PC-3 (cell line): ENCODE measurements around the gene RUVBL2. TPM values are rescaled to one million over a fixed set of nuclear protein-coding genes. Genes with fewer than 3 reads are reported as not detected.
A peak's percentile ranks its signal among the peaks of the same experiment; 100 is the strongest.

Experiments
- ATAC-seq: fragments of 200-7000 bp; cut with Tn5 transposase; 2 replicates; pipeline ENCODE4 v1.9.1; 2020; ENCODE audit warnings: mild to moderate bottlenecking, moderate library complexity
- BruUV-seq: library from RNA; stranded (reverse); fragments of 400-500 nt; replicated peaks from 2 replicates; lab custom pipeline; 2021; lab: Mats Ljungman, UMichigan
- CTCF ChIA-PET: fragments of 300-600 bp; sonication (Branson Sonifier 250); formaldehyde crosslinking; loops from one replicate; lab custom pipeline; 2022; ENCODE audit warnings: antibody characterized with exemption; lab: Charles Lee
- POLR2A ChIA-PET: fragments of 300-600 bp; sonication (Branson Sonifier 250); formaldehyde crosslinking; loops from one replicate; lab custom pipeline; 2022; ENCODE audit warnings: antibody characterized with exemption; ENCODE audit not compliant: unreplicated experiment; lab: Charles Lee
- DNase-seq: peaks from one replicate; pipeline ENCODE4 v3.0.0-alpha.2; 2015
- H2AFZ ChIP-seq: fragments of 300-600 bp; sonication (generic); 2 replicates; pipeline ENCODE4 v1.6.0; 2016; ENCODE audit warnings: antibody characterized with exemption, low read length
- H3F3A ChIP-seq: fragments of 300-600 bp; sonication (generic); one replicate; pipeline ENCODE4 v1.6.0; 2017; ENCODE audit warnings: antibody characterized with exemption, low read length, control low read depth, mild to moderate bottlenecking; ENCODE audit not compliant: unreplicated experiment
- H3K27ac ChIP-seq: fragments of 300-600 bp; sonication (generic); 2 replicates; pipeline ENCODE4 v1.5.1; 2016; ENCODE audit warnings: mild to moderate bottlenecking, low read length
- H3K27me3 ChIP-seq: fragments of 300-600 bp; sonication (generic); 2 replicates; pipeline ENCODE4 v1.6.1; 2016; ENCODE audit warnings: low read length, mixed read lengths
- H3K36me3 ChIP-seq: fragments of 300-600 bp; sonication (generic); 2 replicates; pipeline ENCODE4 v1.6.1; 2016; ENCODE audit warnings: low read depth, mixed run types, low read length, mixed read lengths
- H3K4me1 ChIP-seq: fragments of 300-600 bp; sonication (generic); 2 replicates; pipeline ENCODE4 v1.5.1; 2016; ENCODE audit warnings: low read length; ENCODE audit not compliant: insufficient read depth
- H3K4me2 ChIP-seq: fragments of 300-600 bp; sonication (generic); 2 replicates; pipeline ENCODE4 v1.6.0; 2016; ENCODE audit warnings: low read length
- H3K4me3 ChIP-seq: fragments of 300-600 bp; sonication (generic); 2 replicates; pipeline ENCODE4 v1.5.1; 2016; ENCODE audit warnings: mild to moderate bottlenecking, low read length, mixed read lengths
- H3K79me2 ChIP-seq: fragments of 300-600 bp; sonication (generic); 2 replicates; pipeline ENCODE4 v1.6.1; 2017; ENCODE audit warnings: low read length, mixed read lengths
- H3K9ac ChIP-seq: fragments of 300-600 bp; sonication (generic); 2 replicates; pipeline ENCODE4 v1.6.0; 2016; ENCODE audit warnings: mild to moderate bottlenecking, low read length
- H3K9me2 ChIP-seq: fragments of 300-600 bp; sonication (generic); replicated peaks from 2 replicates; pipeline ENCODE4 v1.6.1; 2016; ENCODE audit warnings: mixed run types, low read length, mixed read lengths
- H3K9me3 ChIP-seq: fragments of 300-600 bp; sonication (generic); 2 replicates; pipeline ENCODE4 v1.6.1; 2016; ENCODE audit warnings: low read length, mixed read lengths
- H4K20me1 ChIP-seq: fragments of 300-600 bp; sonication (generic); 2 replicates; pipeline ENCODE4 v1.6.1; 2016; ENCODE audit warnings: low read length, mixed read lengths
- EZH2 ChIP-seq: fragments of 300-600 bp; sonication (generic); IDR thresholded peaks from one replicate; pipeline ENCODE4 v1.6.1; 2017; ENCODE audit warnings: antibody characterized with exemption, mild to moderate bottlenecking, low read length; ENCODE audit not compliant: unreplicated experiment
- EZH2phosphoT487 ChIP-seq: fragments of 300-600 bp; sonication (generic); IDR thresholded peaks from 2 replicates; pipeline ENCODE4 v1.6.1; 2018; ENCODE audit warnings: mild to moderate bottlenecking, antibody characterized with exemption, low read length, borderline replicate concordance
- intact Hi-C: fragments of 100-400 bp; cut with micrococcal nuclease; formaldehyde crosslinking; loops from 2 replicates; pipeline ENCODE4 v1.9.0; 2023
- total RNA-seq: library from RNA; depleted of rRNA; stranded (reverse); fragments of >200 nt; gene quantifications from 2 replicates; pipeline ENCODE4 v1.2.3, GENCODE V29; 2014
- TF ChIP-seq, protein P1 (sequence below): fragments of 300-600 bp; sonication (generic); conservative IDR thresholded peaks from 2 replicates; pipeline ENCODE4 v1.5.1; 2017; ENCODE audit warnings: antibody characterized with exemption, low read depth, mild to moderate bottlenecking, low read length

RUVBL2 gene
- total RNA-seq, 1 experiment from 2014 or later, result 291 TPM

- H3K27ac ChIP-seq, result peak within 1 kb of the TSS; percentile 80
- BruUV-seq, result TSS peak; percentile 81
- H3K79me2 ChIP-seq, result peaks cover 14% of the 10 kb centered on the region
- DNase-seq, result peak; percentile 86
- 0 out of 2 replicates have a peak, but pooled peaks cover 5% of the 10 kb centered on the region for H4K20me1 ChIP-seq
- H3K9ac ChIP-seq, result peak within 1 kb of the TSS; percentile 66
- no peaks in the 10 kb centered on the region for H3K27me3 ChIP-seq
- ATAC-seq, result peak; percentile 76
- H3K4me2 ChIP-seq, result peak within 1 kb of the TSS; percentile 94
- peaks cover 31% of the 10 kb centered on the region for H3K4me1 ChIP-seq
- ChIA-PET CTCF (no interaction called here), POLR2A (no interaction called here)
- H3K36me3 ChIP-seq, result peaks cover 7% of the 10 kb centered on the region; the same call in 1 of the 2 replicates
- intact Hi-C loops, result no loop called here
- peak within 1 kb of the TSS; percentile 52; the same call in 1 of the 2 replicates for H2AFZ ChIP-seq
- H3K4me3 ChIP-seq, result peak within 1 kb of the TSS; percentile 81
- no peaks in the 10 kb centered on the region for H3K9me3 ChIP-seq
- TF ChIP-seq, protein P1, sequence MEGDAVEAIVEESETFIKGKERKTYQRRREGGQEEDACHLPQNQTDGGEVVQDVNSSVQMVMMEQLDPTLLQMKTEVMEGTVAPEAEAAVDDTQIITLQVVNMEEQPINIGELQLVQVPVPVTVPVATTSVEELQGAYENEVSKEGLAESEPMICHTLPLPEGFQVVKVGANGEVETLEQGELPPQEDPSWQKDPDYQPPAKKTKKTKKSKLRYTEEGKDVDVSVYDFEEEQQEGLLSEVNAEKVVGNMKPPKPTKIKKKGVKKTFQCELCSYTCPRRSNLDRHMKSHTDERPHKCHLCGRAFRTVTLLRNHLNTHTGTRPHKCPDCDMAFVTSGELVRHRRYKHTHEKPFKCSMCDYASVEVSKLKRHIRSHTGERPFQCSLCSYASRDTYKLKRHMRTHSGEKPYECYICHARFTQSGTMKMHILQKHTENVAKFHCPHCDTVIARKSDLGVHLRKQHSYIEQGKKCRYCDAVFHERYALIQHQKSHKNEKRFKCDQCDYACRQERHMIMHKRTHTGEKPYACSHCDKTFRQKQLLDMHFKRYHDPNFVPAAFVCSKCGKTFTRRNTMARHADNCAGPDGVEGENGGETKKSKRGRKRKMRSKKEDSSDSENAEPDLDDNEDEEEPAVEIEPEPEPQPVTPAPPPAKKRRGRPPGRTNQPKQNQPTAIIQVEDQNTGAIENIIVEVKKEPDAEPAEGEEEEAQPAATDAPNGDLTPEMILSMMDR, result no peak
- TF ChIP-seq EZH2phosphoT487 (no peak), EZH2 (no peak)
- peaks cover 5% of the 10 kb centered on the region for H3F3A ChIP-seq
- no peaks in the 10 kb centered on the region for H3K9me2 ChIP-seq
Measured at GRCh38 chr19:48965040-48965805, 28.5 kb upstream of the RUVBL2 start, which contains the start of gene FTL. FTL (plus strand) TSS chr19:48965309; CDS start chr19:48965508, 199 bp downstream.

- peak; percentile 37 for ATAC-seq
- ChIA-PET POLR2A (no interaction called here), CTCF (no interaction called here)
- Histone ChIP-seq H3K27me3 (no peaks in the 10 kb centered on the region), H3K4me1 (peaks cover 31% of the 10 kb centered on the region), H3F3A (peaks cover 5% of the 10 kb centered on the region), H3K9ac (peak overlapping the region; percentile 66), H4K20me1 (0 out of 2 replicates have a peak, but pooled peaks cover 5% of the 10 kb centered on the region), H3K9me2 (no peaks in the 10 kb centered on the region), H3K36me3 (peaks cover 14% of the 10 kb centered on the region; the same call in 1 of the 2 replicates), H3K27ac (no peak overlapping the region), H3K9me3 (no peaks in the 10 kb centered on the region), H3K4me2 (peak overlapping the region; percentile 94), H3K4me3 (peak overlapping the region; percentile 81), H2AFZ (peak overlapping the region; percentile 52; the same call in 1 of the 2 replicates), H3K79me2 (peaks cover 14% of the 10 kb centered on the region)
- DNase-seq, result peak; percentile 78
- no peak for TF ChIP-seq EZH2
- TF ChIP-seq, protein P1, result no peak
- TF ChIP-seq EZH2phosphoT487, result no peak
- intact Hi-C loops, result no loop called here
- BruUV-seq, result no TSS peak
Measured at GRCh38 chr19:48965806-48966540, 27.7 kb upstream of the RUVBL2 start.
